Hepatocyte (in vitro differentiated cells): Measurements from ENCODE around the gene SRPK1. TPM values are rescaled to one million over a fixed set of nuclear protein-coding genes. Genes with fewer than 3 reads are reported as not detected.

Experiments
- DNase-seq: peaks from one replicate; pipeline ENCODE4 v3.0.0-alpha.2; 2016; ENCODE audit warnings: low spot score
- H2AFZ ChIP-seq: fragments of 200-600 bp; sonication (generic); 2 replicates; pipeline ENCODE4 v1.6.0; 2016; ENCODE audit warnings: antibody characterized with exemption, mild to moderate bottlenecking
- H3K27ac ChIP-seq: fragments of 200-600 bp; sonication (generic); 2 replicates; pipeline ENCODE4 v1.5.1; 2016; ENCODE audit warnings: mild to moderate bottlenecking
- H3K27me3 ChIP-seq: fragments of 200-600 bp; sonication (generic); 2 replicates; pipeline ENCODE4 v1.6.1; 2016
- H3K36me3 ChIP-seq: fragments of 200-600 bp; sonication (generic); replicated peaks from 2 replicates; pipeline ENCODE4 v1.5.1; 2016; ENCODE audit warnings: low read depth; ENCODE audit not compliant: insufficient read depth
- H3K4me1 ChIP-seq: fragments of 200-600 bp; sonication (generic); 2 replicates; pipeline ENCODE4 v1.5.1; 2016; ENCODE audit warnings: mild to moderate bottlenecking, moderate library complexity; ENCODE audit not compliant: insufficient read depth
- H3K4me2 ChIP-seq: fragments of 200-600 bp; sonication (generic); 2 replicates; pipeline ENCODE4 v1.6.0; 2016
- H3K4me3 ChIP-seq: fragments of 200-600 bp; sonication (generic); 2 replicates; pipeline ENCODE4 v1.5.1; 2016; ENCODE audit warnings: mild to moderate bottlenecking
- H3K79me2 ChIP-seq: fragments of 200-600 bp; sonication (generic); 2 replicates; pipeline ENCODE4 v1.6.0; 2017; ENCODE audit warnings: mild to moderate bottlenecking
- H3K9me2 ChIP-seq: fragments of 200-600 bp; sonication (generic); replicated peaks from 2 replicates; pipeline ENCODE4 v1.6.0; 2017; ENCODE audit warnings: mild to moderate bottlenecking; ENCODE audit not compliant: insufficient read depth
- H3K9me3 ChIP-seq: fragments of 200-600 bp; sonication (generic); 2 replicates; pipeline ENCODE4 v1.5.1; 2016; ENCODE audit warnings: low read depth, mild to moderate bottlenecking
- H4K20me1 ChIP-seq: fragments of 200-600 bp; sonication (generic); 2 replicates; pipeline ENCODE4 v1.6.0; 2016; ENCODE audit warnings: mild to moderate bottlenecking; ENCODE audit not compliant: insufficient read depth, poor library complexity, severe bottlenecking
- CTCF ChIP-seq: fragments of 200-600 bp; sonication (generic); IDR thresholded peaks from 2 replicates; pipeline ENCODE4 v1.5.1; 2016; ENCODE audit warnings: antibody characterized with exemption, mild to moderate bottlenecking; ENCODE audit not compliant: poor library complexity
- EZH2 ChIP-seq: fragments of 200-600 bp; sonication (generic); IDR thresholded peaks from 2 replicates; pipeline ENCODE4 v1.6.1; 2016; ENCODE audit warnings: antibody characterized with exemption, mild to moderate bottlenecking, borderline replicate concordance
- EZH2phosphoT487 ChIP-seq: fragments of 200-600 bp; sonication (generic); IDR thresholded peaks from one replicate; pipeline ENCODE4 v1.6.1; 2018; ENCODE audit warnings: antibody characterized with exemption, mild to moderate bottlenecking, low read depth, moderate library complexity; ENCODE audit not compliant: unreplicated experiment, severe bottlenecking
- WGBS: methylation state at CpG from one replicate; pipeline ENCODE4 v1.1.6; 2016; ENCODE audit warnings: low lambda C conversion rate; ENCODE audit errors: missing lambda C conversion rate; 5-methylcytosine and 5-hydroxymethylcytosine counted together
- polyA plus RNA-seq: library from polyadenylated mRNA; unstranded; fragments of >200 nt; fragmentation: Nextera tagmentation; extraction: Ambion mirVana; gene quantifications from 2 replicates; pipeline ENCODE4 v1.2.1, GENCODE V29; 2016
- total RNA-seq: library from RNA; depleted of rRNA; stranded (reverse); fragments of >200 nt; gene quantifications from 2 replicates; pipeline ENCODE4 v1.2.3, GENCODE V29; 2014

The SRPK1 gene
- total RNA-seq (63.9 and 69.4 TPM in 2 replicates), polyA plus RNA-seq (39.3 and 48.0 TPM in 2 replicates)

- Histone ChIP-seq H3K27ac (peak within 1 kb of the TSS; percentile 83), H3K4me1 (peaks cover 26% of the 10 kb centered on the region), H3K4me2 (peak within 1 kb of the TSS; percentile 99), H4K20me1 (peaks cover 16% of the 10 kb centered on the region), H3K79me2 (peaks cover 42% of the 10 kb centered on the region), H3K9me3 (no peaks in the 10 kb centered on the region), H3K9me2 (no peaks in the 10 kb centered on the region), H3K36me3 (no peaks in the 10 kb centered on the region), H3K27me3 (no peaks in the 10 kb centered on the region), H2AFZ (peak within 1 kb of the TSS; percentile 92), H3K4me3 (peak within 1 kb of the TSS; percentile 65)
- TF ChIP-seq EZH2phosphoT487 (no peak), CTCF (no peak), EZH2 (no peak)
- DNase-seq: peak; percentile 96
- 8% methylated on average over 4 of the region's 69 CpGs for WGBS
Observed at GRCh38 chr6:35920793-35921732, at the start of gene SRPK1. TSS of gene SRPK1 (minus strand) at chr6:35921098. CDS start at chr6:35921056, 42 bp downstream.

- WGBS: 85% methylated on average over 4 of the region's 4 CpGs
Observed at GRCh38 chr6:35970181-35970580, 49.3 kb upstream of the SRPK1 start.

GRCh38 chr6:35969646-35970045 is 48.7 kb upstream of the SRPK1 start:
- Histone ChIP-seq H3K4me2 (no peak overlapping the region), H3K9me3 (no peaks in the 10 kb centered on the region), H3K4me1 (peaks cover 17% of the 10 kb centered on the region), H4K20me1 (no peaks in the 10 kb centered on the region), H2AFZ (no peak overlapping the region), H3K79me2 (no peaks in the 10 kb centered on the region), H3K27ac (no peak overlapping the region), H3K27me3 (no peaks in the 10 kb centered on the region), H3K9me2 (no peaks in the 10 kb centered on the region), H3K4me3 (no peak overlapping the region), H3K36me3 (no peaks in the 10 kb centered on the region)
- DNase-seq: no peak
- no peak for TF ChIP-seq EZH2
- TF ChIP-seq CTCF: no peak
- no peak for TF ChIP-seq EZH2phosphoT487

More at GRCh38 chr6:35970181-35970580, 49.3 kb upstream of the SRPK1 start:
- peak; percentile 35 for DNase-seq
- H3K4me2 ChIP-seq: no peak overlapping the region
- no peak overlapping the region for H3K27ac ChIP-seq
- H3K36me3 ChIP-seq: no peaks in the 10 kb centered on the region
- H3K79me2 ChIP-seq: no peaks in the 10 kb centered on the region
- no peaks in the 10 kb centered on the region for H3K9me2 ChIP-seq
- H2AFZ ChIP-seq: no peak overlapping the region
- H3K27me3 ChIP-seq: no peaks in the 10 kb centered on the region
- no peak overlapping the region for H3K4me3 ChIP-seq
- no peaks in the 10 kb centered on the region for H4K20me1 ChIP-seq
- no peak for TF ChIP-seq EZH2phosphoT487
- TF ChIP-seq EZH2: no peak
- no peak for TF ChIP-seq CTCF
- peaks cover 17% of the 10 kb centered on the region for H3K4me1 ChIP-seq
- no peaks in the 10 kb centered on the region for H3K9me3 ChIP-seq
